ENCODE results near the gene SLC35G6.
"Not testable (repeated sequence)": the region's sequence is repeated elsewhere in the genome, so short reads cannot be mapped to it uniquely, and the experiment has no call there.

The SLC35G6 gene

DNA sequence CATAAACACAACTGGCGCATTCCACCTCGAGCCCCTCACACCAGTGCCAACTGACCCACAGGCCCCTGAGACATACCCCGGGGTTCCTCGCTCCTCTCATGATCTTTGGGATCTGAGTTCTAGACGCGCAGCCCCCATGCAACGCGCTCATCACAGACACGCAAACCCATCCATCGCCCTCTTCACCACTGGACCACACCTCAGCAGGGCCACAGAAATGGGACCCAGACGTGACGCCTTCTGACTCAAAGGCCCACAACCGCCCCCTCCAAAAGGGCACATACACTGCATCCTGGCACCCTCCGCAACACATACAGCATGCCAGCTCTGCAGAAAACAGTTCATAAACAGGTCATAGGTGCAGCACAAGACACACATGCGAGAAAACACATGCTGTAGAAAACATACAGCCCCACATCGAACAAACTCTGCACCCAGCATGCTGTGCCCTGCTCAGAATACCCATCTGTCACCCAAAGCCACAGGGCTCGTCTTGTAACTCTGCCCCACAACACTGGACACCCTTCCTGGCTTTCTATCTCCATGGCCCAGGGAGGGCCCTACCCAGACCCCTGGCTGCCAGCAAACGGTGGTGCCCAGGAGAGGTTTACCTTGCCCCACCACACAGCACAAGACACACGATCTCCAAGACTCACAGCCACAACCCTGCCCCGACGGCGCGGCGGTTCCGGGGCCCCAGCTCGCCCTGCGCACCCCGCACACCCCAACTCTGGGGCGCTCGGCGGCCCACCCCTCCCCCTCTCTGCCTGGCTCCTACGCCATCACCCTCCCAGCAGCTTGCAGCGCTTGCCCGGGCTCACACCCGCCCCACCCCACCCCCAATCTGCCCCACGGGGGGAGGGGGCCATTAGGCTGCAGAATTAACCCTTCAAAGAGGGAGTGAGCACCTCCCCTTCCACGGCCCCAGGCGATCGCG lies 2.7 kb upstream of the SLC35G6 start:
- peak; percentile 36 to 37 for DNase-seq (ENCODE audit: low read depth in 1 of 2, low spot score in 1 of 2)

DNA sequence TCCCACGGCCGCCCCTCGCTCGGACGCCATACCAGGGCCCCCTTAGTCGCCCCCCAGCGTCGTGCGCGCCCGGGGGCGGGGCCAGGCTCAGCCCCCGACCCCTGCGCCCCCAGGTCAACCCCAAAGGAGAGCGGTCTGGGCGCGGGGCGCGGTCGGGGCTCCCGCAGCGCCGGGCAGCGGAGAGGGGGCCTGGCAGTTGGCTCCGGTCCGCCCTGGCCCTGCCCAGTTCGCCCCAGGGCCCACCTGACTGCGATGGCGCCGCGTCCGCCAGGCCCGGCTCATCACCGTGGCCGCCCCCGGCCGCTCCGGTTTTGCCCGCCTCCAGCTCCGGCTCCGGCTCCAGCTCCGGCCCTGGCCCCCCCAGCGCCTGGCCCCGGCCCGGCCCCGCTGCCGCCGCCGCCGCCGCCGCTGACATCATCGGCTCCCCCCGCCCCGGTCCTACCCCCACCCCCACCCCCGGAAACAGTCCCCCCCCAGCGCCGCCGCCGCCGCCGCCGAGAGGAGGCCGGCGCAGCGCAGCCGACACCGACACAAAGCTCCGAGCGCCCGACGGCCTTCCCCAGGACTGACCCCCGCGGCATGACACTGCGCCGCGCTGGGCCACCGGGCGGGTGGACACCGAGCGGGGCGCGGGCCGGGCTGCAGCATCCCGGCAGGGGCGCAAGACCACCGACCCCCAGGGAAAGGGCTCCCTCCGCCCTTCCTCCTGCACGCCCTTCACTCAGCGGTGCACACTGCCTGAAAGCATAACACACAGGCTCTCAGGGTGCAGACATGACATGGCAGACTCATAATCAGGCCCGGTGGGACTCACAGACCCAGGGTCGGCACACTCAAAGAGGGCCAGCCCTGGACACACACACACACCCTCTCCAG lies 1.8 kb upstream of the SLC35G6 start, which contains the start of gene ZBTB4:
ZBTB4 (minus strand) TSS at position 419 of the 876 bp plus-strand sequence. CDS start 12,830 bp downstream, outside the sequence.
- DNase-seq (ENCODE audit: low read depth in 1 of 2, low spot score in 1 of 2), result peak; percentile 56 to 58

DNA sequence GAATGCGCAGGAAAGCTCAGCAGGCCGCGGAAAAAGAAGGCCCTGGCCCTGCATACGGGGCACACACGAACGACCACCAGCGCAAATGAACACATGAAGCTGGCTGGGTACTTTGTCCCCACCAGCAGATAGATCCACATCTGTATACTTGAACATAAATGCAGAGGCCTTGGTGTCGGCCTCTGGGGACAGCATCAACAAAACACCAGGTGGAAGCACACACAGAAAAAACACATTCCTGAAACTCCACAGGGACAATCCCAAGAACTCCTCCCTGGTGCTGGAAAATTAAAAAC lies 1.2 kb upstream of the SLC35G6 start:
- DNase-seq (ENCODE audit: low read depth in 1 of 2, low spot score in 1 of 2), result no peak

DNA sequence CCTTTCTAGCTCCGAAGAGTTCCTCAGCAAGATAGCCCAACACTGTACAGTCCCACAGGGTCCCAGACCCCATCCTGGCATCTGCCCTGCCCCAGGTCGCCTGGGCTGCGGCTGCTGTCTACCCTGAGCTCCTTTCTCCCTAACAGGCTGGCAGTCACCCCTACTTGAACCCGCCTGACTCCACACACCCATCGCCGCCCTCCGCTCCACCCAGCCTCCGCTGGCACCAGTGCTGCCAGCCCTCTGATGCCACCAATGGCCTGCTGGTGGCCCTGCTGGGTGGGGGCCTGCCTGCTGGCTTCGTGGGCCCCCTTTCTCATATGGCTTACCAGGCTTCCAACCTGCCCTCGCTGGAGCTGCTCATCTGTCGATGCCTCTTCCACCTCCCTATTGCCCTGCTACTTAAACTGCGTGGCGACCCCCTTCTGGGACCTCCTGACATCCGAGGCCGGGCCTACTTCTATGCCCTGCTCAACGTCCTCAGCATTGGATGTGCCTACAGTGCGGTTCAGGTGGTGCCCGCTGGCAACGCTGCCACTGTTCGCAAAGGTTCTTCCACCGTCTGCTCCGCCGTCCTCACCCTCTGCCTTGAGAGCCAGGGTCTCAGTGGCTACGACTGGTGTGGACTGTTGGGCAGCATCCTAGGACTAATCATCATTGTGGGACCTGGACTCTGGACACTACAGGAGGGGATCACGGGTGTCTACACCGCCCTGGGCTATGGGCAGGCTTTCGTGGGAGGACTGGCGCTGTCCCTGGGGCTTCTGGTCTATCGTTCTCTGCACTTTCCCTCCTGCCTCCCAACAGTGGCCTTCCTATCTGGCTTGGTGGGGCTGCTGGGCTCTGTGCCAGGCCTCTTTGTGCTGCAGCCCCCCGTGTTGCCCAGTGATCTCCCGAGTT lies 846 bp downstream of the SLC35G6 start:
- not testable (repeated sequence) for DNase-seq (ENCODE audit: low read depth in 1 of 2, low spot score in 1 of 2)

DNA sequence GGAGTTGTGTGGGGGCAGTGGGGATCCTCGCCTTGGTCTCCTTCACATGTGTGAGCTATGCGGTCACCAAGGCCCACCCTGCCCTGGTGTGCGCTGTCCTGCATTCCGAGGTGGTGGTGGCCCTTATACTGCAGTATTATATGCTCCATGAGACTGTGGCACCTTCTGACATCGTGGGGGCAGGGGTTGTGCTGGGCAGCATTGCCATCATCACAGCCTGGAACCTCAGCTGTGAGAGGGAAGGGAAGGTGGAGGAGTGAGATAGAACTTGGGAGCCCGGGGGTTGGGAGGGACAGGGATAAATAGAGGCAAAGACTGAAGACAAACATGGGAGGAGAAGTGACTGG lies 1.5 kb downstream of the SLC35G6 start:
- not testable (repeated sequence) for DNase-seq (ENCODE audit: low read depth in 1 of 2, low spot score in 1 of 2)

DNA sequence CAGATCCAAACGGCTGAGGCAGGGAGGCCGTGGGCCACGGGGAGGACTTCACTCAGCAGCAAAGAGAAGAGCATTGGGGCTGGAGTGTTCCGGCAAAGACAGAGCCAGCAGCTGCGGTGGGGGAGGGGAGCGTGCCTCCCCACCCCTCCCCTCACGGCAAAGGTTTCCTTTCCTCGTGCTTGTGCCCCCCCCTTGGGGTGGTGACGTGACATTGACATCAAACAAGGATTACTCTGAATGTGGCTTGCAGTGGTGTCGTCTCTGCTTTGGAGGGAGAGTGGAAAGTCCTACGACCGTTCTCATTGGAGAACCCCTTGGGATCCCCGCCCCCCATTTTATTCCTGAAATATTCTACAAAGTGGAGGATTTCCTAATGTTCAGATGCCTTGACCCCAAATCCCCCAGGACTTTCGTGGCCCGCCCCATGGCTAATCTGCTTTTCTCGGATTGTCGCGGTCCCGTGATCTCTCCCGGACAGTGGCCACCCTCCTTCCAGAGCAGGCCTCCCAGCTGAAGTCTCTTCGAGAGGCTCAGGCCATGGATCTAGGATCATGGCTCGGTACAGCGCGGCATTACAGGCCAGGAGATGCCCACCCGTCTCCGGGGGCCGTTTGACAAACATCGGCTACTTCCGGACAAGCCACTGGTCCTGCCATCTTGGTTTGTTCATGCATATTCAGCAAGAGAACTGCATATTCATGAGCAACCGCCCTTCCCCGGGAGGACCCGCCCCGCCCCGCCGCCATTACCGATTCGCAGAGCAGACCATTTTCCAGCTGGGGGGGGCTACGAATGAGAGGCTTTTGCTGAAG lies 2.2 kb downstream of the SLC35G6 start:
- DNase-seq (ENCODE audit: low read depth in 1 of 2, low spot score in 1 of 2), result peak; percentile 82 to 92

DNA sequence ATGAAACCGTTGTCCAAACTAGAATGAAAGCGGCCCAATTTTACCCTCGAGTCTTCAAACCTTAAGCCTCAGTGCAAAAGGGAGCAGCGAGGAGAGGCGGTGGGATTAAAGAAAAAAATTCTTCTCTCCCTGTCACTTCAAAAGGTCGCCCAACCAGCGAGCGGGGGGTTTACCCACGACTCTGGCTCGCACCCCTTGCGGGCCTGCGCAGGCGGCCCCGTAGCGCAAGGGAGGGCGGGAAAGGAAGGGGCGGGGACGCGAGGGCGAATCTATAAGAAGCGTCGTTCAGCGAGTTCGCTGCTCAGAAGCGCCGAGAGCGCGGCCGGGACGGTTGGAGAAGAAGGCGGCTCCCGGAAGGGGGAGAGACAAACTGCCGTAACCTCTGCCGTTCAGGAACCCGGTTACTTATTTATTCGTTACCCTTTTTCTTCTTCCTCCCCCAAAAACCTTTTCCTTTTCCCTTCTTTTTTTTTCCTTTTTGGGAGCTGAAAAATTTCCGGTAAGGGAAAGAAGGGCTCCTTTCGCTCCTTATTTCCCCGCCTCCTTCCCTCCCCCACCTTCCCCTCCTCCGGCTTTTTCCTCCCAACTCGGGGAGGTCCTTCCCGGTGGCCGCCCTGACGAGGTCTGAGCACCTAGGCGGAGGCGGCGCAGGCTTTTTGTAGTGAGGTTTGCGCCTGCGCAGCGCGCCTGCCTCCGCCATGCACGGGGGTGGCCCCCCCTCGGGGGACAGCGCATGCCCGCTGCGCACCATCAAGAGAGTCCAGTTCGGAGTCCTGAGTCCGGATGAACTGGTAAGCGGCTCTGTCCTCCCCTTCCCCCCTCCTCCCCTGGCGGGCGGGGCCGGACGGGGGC lies 3.0 kb downstream of the SLC35G6 start, which contains the start of gene POLR2A:
POLR2A (plus strand) TSS at position 300 of the 852 bp plus-strand sequence.
- peak; percentile 98 for DNase-seq (ENCODE audit: low read depth in 1 of 2, low spot score in 1 of 2)

DNA sequence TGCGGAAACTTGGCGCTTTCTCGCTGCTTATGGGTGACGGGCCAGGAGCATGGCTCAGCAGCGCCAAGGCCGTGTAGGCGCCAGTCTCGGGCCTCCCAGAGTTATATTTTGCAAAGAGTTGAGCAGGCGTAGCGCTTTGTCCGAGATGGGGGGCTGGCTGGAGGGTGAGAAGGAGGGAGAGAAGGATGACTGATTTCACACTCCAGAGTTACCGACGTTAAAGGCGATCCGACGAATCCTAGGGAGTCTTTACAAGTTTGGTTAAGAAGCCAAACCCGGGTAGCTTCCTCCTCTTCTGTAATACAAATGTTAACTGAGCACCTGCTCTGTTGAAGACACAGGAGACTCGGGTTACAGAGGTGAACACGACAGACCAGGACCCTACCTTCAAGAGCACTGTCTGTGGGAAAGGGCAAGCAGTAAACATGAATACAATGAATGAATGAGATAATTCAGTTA lies 3.7 kb downstream of the SLC35G6 start:
- no peak for DNase-seq (ENCODE audit: low read depth in 1 of 2, low spot score in 1 of 2)

DNA sequence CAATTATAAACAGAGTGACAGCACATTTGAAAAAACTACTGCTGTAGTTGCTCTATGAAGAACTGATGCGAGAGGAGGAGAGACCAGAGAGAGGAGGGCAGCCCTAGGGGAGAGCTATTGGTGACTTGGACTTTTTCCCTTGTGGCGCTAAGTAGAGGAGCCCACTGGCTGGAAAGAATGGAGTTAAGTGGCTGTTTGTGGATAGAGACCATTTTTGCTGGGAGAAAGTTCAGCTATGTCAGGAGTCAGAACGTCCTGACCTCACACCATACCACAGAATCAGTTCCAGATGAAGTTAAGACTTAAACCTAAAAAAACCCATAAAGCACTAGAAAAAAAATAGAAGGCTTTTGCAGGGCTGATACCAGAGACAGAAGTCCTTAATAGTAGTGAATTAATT lies 4.9 kb downstream of the SLC35G6 start:
- no peak for DNase-seq (ENCODE audit: low read depth in 1 of 2, low spot score in 1 of 2)

DNA sequence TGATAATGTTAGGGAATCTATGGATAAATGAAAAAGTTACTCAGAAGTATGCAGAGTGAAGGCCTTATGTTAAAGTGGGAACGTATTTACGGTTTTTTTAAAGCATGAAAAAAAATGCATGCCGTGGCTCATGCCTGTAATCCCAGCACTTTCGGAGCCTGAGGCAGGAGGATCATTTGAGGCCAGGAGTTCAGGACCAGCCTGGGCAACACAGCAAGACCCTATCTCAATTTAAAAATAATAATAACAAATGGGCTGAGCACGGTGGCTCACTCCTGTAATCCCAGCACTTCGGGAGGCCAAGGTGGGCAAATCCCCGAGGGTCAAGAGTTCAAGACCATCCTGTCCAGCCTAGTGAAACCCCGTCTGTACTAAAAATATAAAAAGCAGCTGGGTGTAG lies 8.9 kb downstream of the SLC35G6 start:
- DNase-seq (ENCODE audit: low read depth in 1 of 2, low spot score in 1 of 2), result no peak

DNA sequence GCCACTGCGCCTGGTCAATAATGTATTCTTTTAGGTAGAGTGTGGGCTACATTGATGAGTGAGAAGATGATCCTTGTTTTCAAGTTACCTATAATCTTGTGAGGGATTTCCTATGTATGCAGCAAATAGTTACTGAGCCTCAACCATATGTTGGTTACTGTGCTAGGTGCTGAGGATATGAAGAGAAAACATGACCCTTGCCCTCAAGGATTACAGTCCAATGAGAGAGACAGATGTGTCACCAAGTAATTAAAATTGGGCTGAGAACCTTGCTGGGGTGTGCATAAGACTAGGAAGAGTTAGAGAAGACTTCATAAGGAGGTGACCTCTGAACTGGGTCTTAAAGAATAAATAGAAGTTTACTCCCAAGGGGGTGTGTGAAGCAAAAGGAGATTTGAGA lies 10.3 kb downstream of the SLC35G6 start:
- DNase-seq (ENCODE audit: low read depth in 1 of 2, low spot score in 1 of 2), result no peak

DNA sequence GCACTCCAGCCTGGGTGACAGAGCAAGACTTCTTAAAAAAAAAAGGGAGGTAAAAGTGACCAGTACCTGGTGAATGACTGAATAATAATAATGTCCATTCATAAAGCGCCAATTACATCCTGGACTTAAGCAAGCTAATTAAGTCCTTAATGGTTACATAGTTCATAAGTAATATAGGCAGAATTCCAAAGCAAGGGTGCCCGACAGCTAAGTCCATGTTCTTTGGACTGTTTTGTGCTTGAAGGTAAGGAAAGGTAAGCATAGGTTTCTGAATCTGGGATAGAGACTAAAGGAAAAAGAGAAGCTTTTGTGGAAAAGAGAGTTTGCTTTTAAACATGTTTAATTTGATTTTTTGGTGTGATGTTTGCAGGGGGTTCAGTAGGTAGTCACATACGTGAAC lies 12.7 kb downstream of the SLC35G6 start:
- no peak for DNase-seq (ENCODE audit: low read depth in 1 of 2, low spot score in 1 of 2)

DNA sequence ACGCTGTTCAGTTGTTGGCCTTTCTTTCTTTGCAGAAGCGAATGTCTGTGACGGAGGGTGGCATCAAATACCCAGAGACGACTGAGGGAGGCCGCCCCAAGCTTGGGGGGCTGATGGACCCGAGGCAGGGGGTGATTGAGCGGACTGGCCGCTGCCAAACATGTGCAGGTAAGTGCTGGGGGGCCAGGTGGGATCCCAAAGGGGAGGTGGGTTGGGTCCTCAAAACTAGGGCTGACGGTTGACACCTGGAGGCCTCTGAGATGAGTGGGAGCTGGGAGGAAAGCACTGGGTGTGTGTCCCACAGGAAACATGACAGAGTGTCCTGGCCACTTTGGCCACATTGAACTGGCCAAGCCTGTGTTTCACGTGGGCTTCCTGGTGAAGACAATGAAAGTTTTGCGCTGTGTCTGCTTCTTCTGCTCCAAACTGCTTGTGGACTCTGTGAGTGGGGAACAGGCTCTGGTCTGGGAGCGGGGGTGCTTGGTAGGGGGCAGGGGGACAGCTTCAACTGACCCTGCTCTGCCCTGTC lies 14.7 kb downstream of the SLC35G6 start:
- no peak for DNase-seq (ENCODE audit: low read depth in 1 of 2, low spot score in 1 of 2)

DNA sequence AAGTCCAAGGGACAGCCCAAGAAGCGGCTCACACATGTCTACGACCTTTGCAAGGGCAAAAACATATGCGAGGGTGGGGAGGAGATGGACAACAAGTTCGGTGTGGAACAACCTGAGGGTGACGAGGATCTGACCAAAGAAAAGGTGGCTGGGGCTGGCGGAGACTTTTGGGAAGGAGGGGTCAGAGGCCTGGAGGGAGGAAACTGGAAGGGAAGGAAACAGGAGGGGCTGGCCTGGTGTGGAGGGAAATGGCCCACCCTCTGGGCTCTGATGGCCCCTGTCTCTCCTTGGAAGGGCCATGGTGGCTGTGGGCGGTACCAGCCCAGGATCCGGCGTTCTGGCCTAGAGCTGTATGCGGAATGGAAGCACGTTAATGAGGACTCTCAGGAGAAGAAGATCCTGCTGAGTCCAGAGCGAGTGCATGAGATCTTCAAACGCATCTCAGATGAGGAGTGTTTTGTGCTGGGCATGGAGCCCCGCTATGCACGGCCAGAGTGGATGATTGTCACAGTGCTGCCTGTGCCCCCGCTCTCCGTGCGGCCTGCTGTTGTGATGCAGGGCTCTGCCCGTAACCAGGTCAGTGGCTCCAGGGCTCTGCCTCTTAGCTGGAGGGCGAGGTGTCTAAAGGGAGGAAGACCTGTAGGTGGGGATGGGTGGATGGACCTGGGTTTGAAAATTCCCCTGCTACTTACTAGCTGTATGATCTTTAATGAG lies 15.4 kb downstream of the SLC35G6 start:
- DNase-seq (ENCODE audit: low read depth in 1 of 2, low spot score in 1 of 2), result no peak

DNA sequence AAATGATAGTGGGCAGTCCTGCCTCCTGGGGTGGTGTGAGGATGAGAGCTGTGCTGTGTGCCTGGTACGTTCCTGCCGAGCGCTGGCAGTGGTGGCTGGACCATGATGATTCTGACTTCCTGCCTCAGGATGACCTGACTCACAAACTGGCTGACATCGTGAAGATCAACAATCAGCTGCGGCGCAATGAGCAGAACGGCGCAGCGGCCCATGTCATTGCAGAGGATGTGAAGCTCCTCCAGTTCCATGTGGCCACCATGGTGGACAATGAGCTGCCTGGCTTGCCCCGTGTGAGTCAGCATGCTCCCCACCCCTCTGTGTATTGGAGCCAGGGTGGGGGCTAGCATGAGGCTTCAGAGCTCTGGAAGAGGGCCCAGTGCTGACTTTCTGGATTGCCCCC lies 16.0 kb downstream of the SLC35G6 start:
- no peak for DNase-seq (ENCODE audit: low read depth in 1 of 2, low spot score in 1 of 2)

DNA sequence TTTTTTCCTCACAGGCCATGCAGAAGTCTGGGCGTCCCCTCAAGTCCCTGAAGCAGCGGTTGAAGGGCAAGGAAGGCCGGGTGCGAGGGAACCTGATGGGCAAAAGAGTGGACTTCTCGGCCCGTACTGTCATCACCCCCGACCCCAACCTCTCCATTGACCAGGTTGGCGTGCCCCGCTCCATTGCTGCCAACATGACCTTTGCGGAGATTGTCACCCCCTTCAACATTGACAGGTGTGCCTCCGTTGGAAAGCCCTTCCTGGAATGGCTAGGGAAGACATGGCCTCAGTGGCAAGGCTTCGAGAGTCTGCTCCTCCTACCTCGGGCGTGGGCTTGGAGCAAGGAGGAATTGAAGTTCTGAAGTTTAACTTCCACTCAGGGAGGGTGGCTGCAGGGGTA lies 16.4 kb downstream of the SLC35G6 start:
- no peak for DNase-seq (ENCODE audit: low read depth in 1 of 2, low spot score in 1 of 2)

DNA sequence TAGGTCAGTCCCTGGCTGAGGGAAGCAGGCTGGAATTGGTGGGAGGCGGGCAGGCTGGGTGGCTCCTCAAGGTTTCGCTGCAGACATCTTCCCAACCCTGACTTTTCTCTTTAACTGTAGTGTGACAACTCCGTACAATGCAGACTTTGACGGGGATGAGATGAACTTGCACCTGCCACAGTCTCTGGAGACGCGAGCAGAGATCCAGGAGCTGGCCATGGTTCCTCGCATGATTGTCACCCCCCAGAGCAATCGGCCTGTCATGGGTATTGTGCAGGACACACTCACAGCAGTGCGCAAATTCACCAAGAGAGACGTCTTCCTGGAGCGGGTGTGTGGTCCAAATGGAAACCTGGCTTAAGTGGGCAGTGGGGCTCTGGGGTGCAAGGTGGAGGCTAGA lies 17.9 kb downstream of the SLC35G6 start:
- no peak for DNase-seq (ENCODE audit: low read depth in 1 of 2, low spot score in 1 of 2)

DNA sequence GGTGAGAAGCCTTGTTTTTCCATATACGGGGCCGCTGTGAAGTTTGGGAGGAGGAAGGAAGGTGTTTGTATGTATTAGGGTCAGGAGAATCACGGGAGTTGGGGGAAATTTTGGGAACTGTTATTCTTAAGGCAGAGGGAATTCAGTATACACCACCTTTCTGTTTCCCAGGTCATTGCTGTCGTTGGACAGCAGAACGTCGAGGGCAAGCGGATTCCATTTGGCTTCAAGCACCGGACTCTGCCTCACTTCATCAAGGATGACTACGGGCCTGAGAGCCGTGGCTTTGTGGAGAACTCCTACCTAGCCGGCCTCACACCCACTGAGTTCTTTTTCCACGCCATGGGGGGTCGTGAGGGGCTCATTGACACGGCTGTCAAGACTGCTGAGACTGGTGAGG lies 20.5 kb downstream of the SLC35G6 start:
- no peak for DNase-seq (ENCODE audit: low read depth in 1 of 2, low spot score in 1 of 2)
